ENCODE results near the gene RAB31.

- TF ChIP-seq CTCF (IDR thresholded peaks at IDR 0.05 in 8 of 11, conservative IDR thresholded peaks at IDR 0.05 in 3 of 11) (no peak), POLR2A (IDR thresholded peaks at IDR 0.05) (no peak)
Observed at GRCh38 chr18:9890957-9891356, 182.9 kb downstream of the RAB31 start.
